T-helper 2 cell treated with Interferon-gamma antibody and Interleukin-4, amounts not matched to agents 100 ng/mL and 5 ng/mL, for 36 hours (primary cell): ENCODE data around the gene MLYCD. TPM values are rescaled to one million over a fixed set of nuclear protein-coding genes. Genes with fewer than 3 reads are reported as not detected.

Experiments used
- intact Hi-C: fragments of 100-400 bp; cut with micrococcal nuclease; formaldehyde crosslinking; loops from one replicate; pipeline ENCODE4 v1.15.1; 2023
- total RNA-seq: library from RNA; stranded (reverse); gene quantifications from 2 replicates; pipeline ENCODE4 v1.2.3, GENCODE V29; 2022

Gene MLYCD
- total RNA-seq, 1 donor from 2014 or later, result 5.8 TPM

DNA sequence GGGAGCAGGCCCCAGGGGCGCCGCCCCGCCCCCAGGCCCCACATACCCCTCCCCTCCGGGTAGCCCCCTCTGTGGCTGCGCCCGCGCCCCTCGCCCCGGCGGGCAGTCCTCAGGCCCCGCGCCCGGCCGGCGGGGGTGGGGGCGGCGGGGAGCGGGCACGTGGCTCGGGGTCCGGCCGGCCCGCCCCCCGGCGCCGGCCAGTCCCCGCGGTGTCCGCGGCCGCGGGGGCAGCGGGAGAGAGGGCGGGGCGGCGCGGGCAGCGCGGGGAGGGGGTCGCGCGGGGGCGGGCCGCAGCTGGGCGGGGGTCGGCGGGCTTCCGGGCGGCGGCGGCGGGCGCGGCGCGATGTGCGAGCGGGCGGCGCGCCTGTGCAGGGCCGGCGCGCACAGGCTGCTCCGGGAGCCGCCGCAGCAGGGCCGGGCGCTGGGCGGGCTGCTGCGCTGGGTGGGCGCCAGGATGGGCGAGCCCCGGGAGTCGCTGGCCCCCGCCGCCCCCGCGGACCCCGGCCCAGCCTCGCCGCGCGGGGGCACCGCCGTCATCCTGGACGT, 69.5 kb downstream of the MLYCD start:
- intact Hi-C loops, result no loop called here

DNA sequence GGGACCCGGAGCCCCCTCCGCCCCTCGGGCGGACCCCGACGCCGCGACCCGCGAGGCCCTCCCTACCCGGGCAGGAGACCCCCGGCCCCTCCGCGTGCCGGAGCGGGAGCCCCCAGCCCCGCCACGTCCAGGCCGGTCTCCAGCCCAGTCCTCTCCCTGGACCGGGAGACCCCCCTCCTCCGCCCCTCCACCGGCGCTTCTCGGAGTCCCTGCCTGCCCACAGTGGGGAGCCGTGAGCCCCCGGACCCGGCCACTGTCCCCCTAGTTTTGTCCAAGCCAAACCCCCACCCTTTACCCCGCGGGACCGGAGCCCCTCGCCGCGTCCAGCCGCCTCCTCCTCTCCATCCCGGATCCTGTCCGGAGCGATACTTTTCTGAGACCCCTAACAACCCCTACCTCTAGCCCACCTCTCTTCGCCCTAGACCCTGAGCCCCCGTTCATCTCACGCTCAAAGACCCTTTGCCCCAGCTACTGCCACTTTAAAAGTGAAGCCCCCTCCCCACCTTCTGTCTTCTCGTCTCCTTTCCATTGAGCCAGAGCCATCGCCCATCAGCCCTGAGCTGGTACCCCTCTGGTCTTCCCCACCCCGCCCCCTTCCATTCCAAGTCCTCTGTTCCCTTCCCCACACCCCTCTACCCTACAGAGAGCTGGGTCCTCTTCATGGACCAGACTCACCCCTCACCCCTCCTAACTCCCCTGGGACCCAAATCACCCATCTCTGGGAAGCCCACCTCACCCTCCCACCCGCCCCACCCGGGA, 70.2 kb downstream of the MLYCD start:
- intact Hi-C loops, result no loop called here

DNA sequence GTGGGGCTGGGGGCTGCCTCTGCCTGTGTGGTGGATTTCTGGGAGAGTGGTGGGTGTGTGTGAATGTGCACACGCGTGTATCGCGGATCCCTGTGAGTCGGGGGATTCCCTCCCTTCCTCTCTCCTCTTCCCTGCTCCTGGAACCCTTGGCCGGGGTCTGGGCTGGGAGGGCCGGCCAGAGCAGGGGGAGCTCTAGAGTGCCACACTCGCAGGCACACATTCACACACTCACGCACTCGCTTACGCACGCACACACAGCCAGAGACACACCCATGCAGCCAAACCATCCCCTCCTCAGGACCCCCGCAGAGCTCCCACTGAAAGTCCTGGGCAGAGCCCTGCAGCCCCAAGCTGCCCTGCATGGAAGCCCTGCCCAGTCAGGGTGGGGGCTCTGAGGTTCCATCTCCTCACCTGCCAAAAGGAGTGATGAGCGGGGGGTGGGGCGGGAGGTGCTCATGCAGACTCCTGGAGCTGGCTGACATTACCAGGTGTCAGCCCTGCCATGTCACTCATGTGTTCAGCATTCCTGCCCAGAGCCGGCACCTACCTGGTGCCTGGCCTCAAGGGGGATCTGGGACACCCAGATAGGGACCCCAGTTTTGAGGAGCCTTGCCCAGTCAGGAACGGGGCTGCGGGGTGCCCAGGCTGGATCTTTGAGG, 71.0 kb downstream of the MLYCD start:
- intact Hi-C loops, result no loop called here

DNA sequence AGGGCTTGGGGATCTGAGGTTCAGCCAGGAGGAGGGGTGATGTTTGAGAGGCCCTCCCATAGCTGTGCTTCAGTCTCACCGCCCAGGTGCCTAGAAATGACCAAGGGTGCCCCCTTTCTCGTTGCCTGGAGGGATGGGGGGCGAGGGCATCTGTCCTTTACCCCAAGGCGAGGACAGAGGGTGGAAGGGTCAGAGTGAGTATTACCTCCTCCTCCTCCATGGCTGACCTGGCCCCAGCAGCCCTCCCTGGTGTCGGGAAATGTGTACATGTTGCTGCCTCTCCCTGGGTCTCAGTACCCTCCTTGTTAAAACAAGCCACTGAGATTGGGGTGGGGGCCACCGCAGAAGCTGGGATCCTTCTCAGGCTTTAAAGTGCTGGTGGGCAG, 71.5 kb downstream of the MLYCD start:
- intact Hi-C loops, result no loop called here

DNA sequence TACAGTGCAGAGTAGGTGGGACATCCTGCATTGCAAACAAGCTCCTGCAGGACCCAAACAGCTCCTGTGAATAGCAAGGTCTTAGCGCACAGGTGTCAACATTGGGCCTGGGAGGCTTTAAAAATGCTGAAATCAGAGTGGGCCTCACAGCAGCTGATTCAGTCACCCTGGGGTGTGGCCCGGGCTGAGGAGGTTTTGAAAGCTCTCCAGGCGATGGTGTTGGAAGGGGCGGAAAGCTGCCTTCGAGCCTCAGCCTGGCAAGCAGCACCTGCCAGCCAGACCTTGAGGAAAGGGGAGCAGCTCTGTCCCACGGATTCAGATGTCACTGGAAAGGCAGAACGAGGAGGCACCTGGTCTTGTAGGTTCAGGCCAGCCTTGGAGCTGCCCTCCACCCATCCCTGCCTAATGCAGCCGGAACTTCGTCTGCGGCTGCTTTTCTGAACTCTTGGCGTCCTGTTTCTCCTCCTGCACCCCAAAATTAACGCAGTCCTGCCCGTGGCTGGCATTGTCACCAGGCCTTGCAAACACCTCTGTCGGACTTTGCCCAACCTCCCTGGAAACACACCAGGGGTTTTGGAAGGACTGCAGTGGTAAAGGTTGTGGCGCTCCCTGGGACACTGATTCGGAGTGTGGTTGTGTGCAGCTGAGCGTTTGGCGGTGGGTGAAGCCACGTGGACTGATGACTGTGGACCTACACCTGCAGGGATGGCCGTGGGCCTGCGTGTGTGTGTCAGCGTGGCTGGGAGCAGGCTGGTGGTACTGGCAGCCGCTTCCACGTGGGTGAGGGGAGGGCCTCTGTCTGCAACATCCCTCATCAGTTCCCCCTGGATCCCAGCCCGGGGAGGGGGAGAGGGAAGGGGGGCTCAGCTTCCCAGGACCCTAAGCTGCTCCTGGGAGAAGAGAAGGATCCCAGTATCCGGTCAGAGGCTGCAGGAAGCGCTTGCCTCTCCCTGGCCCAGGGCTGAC, 72.5 kb downstream of the MLYCD start:
- intact Hi-C loops, result no loop called here

DNA sequence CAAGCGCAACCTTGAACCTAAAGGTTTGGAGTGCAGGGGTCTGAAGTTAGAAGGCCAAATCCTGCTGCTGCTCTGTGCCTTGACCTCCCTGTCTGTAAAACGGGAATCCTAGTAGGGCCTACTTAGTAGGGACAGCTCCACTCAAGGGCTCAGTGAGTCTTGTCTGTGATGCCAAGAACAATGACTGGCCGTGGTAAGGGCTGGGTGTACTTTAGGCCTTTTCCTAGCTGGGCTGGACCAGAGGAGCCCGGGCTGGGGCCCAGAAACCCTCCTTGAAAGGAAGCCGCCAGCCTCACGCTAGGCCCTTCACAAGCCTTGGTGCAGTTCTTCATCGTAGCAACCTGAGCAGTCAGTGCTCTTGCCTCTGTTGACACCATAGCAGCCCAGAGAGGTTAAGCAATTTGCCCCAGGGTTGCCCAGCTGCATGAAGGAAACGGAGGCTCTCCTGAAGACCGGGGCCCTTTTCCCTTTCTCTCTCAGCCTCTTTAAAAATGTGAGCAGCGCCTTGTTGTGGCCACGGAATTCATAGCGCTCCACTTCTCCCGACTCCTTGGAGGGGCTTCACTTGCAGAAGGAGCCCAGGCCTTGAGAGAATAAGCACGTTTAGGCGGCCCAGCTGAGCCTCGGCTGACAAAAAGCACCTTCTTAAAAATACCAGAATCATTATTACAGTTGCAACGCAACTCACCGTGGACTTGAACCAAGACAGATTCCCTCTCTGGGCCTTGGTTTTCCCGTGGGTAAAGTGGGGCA, 73.5 kb downstream of the MLYCD start:
- intact Hi-C loops, result no loop called here

DNA sequence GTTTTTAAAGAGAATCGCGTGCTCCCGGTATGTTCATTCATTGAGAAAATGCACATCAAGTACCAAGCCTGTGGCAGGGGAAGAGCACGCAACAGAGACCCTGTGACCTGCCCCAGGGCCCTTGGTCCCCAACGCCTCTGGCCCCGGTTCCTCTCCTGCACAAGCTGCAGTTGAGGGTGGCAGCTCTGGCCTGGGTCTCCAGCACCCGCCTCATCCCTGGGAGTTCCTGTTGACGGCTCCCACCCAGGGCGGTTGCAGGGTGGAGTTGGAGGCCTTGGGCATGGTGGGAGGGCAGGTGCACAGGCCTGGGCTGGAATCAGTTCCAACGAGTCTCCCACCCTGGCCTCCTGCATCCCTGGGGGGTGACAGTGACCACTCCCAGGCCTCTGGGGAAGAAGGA, 74.2 kb downstream of the MLYCD start:
- intact Hi-C loops, result no loop called here

DNA sequence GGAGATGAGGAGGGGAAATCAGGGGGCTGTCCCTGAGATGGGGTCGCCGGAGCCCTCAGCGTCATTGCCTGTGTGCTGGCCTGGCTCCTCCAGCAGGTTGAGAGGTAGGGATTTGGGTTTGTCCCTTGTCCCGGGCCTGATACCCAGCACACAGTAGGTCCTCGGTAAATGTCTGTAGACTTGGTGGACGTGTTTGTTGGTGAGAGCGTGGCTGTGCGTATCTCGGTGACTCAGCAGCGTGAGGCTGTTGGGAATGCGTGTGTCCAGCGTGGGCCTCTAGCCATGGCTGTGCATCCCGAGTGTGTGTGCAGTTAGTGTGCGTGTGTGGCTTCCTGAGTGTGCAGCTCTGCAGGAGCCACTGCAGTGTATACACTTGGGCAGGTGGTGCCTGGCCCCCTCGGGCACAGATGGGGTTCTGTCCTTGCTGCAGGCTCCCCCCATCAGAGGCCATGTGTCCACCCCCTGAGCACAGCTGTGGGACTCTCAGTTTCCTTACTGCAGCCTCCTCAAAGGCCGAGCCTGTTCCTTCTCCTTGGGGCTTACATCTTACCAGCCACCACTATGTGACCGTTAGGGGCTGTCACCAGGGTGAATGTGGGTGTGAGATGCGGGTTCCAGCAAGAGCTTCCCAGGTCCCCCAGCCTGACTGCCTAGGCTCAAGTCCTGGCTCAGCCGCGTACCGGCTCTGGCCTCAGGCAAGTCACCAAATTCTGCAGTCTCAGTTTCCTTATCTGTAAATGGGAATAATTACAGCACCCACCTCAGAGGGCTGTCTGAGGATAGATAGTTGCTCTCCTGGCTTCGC, 74.9 kb downstream of the MLYCD start:
- intact Hi-C loops, result no loop called here

DNA sequence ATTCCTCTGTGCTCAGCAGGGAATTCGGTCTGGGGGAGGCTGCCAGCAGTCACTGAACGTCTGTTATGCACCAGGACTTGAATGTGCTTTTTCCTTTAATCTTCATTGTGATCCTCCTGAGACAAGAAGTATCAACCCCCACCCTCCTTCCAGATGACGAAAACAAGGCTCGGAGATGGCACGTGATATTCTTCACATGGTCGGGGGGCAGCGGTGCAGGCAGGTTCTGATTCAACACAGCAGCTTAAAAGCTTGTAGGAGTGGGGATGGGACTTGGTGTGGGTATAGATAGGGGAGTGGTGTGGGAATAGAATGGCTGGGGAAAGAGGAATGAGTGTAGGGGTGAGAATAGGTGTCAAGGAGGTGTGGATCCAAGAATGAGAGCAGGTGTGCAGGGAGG, 75.6 kb downstream of the MLYCD start:
- intact Hi-C loops, result no loop called here

DNA sequence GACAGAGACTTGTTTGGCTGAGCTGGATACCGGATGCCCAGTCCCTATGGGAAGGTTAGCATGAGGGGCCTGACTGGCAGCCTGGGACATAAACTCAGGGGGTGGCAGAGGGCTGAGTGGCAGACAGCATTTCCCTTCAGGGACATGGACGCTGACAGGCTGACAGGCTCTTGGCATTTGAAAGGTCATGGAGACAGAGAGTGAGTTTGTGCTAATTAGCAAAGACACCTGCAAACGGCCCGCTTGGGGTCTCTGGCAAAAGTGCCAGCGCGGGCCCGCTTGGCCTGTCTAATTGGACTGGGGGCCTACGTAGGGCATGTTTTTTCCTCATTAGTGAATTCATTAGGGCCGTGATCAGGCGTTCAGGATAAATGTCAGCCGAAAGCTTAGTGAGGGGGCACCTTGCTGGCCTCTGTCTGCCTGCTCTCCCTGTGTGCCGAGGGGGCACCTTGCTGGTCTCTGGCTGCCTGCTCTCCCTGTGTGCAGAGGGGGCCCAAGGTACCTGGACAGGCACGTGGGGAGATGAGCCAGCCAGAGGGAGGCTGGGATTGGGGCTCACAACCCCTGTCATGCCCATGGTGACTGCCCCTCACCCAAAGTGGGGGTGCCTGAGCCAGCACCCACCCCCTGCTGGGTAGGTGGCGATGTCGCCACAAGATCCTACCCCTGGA, 76.8 kb downstream of the MLYCD start:
- intact Hi-C loops, result no loop called here

Other genes starting within 250 kb of the MLYCD start
- 67.7 and 73.1 TPM in 2 replicates for gene HSBP1, start 91.1 kb upstream of the MLYCD start, total RNA-seq
- gene OSGIN1, start 54.1 kb downstream of the MLYCD start, total RNA-seq, result 0.84 and 0.89 TPM in 2 replicates
- gene NECAB2, start 69.1 kb downstream of the MLYCD start, total RNA-seq, result not detected in 2 replicates
- not detected in 2 replicates for gene SLC38A8, start 143.7 kb downstream of the MLYCD start, total RNA-seq
- 52.9 and 55.6 TPM in 2 replicates for gene MBTPS1, start 217.8 kb downstream of the MLYCD start, total RNA-seq
- 11.5 and 13.3 TPM in 2 replicates for gene HSDL1, start 246.1 kb downstream of the MLYCD start, total RNA-seq
- gene DNAAF1, start 246.2 kb downstream of the MLYCD start, total RNA-seq, result not detected in 2 replicates